CD14-positive monocyte (primary cell): ENCODE data around the gene LBR. TPM values are rescaled to one million over a fixed set of nuclear protein-coding genes. Genes with fewer than 3 reads are reported as not detected.

ENCODE experiments used
- DNase-seq, 3 donors: peaks; one replicate each; pipeline ENCODE4 v3.0.0-alpha.2; 2011 to 2022
- H2AFZ ChIP-seq: 2 replicates; pipeline ENCODE4 v1.6.0; 2012; ENCODE audit warnings: mild to moderate bottlenecking, low read depth, low read length, inconsistent platforms; ENCODE audit not compliant: insufficient read depth, poor library complexity, severe bottlenecking
- H3K27ac ChIP-seq, 2 donors: 1 replicate in 1 of 2; 2 replicates in 1 of 2; pipeline ENCODE4 v1.5.1; 2012 to 2013; ENCODE audit warnings: low read length in 2 of 2, control low read depth in 1 of 2, inconsistent platforms in 1 of 2, low read depth in 1 of 2, mild to moderate bottlenecking in 1 of 2
- H3K27me3 ChIP-seq, 2 donors: one replicate each; pipeline versions ENCODE4 v1.6.0 to v1.6.1; 2011 to 2013; ENCODE audit warnings: low read length in 2 of 2; ENCODE audit not compliant: control insufficient read depth in 2 of 2, insufficient read depth in 2 of 2
- H3K36me3 ChIP-seq, 2 donors: replicated peaks in 1 of 2; 1 replicate in 1 of 2; 2 replicates in 1 of 2; pipeline versions ENCODE4 v1.5.1 to v1.6.1; 2012 to 2013; ENCODE audit warnings: low read length in 2 of 2, control low read depth in 1 of 2, inconsistent platforms in 1 of 2, mild to moderate bottlenecking in 1 of 2; ENCODE audit not compliant: insufficient read depth in 2 of 2, control insufficient read depth in 1 of 2
- H3K4me1 ChIP-seq, 2 donors: 1 replicate in 1 of 2; 2 replicates in 1 of 2; pipeline versions ENCODE4 v1.5.1 to v1.6.1; 2012 to 2013; ENCODE audit warnings: low read length in 2 of 2, control low read depth in 1 of 2, inconsistent platforms in 1 of 2, mild to moderate bottlenecking in 1 of 2, moderate library complexity in 1 of 2; ENCODE audit not compliant: insufficient read depth in 2 of 2, control insufficient read depth in 1 of 2
- H3K4me2 ChIP-seq: replicated peaks from 2 replicates; pipeline ENCODE3; 2012; ENCODE audit warnings: low read length, moderate library complexity, mild to moderate bottlenecking; ENCODE audit not compliant: poor library complexity, severe bottlenecking; ENCODE audit errors: extremely low read depth
- H3K4me3 ChIP-seq, 3 experiments: fragments of 200-600 bp in 1 of 3; sonication (generic) in 1 of 3; replicated peaks in 1 of 3; 1 replicate in 2 of 3; 2 replicates in 1 of 3; pipeline ENCODE4 v1.5.1; 2011 to 2013; ENCODE audit warnings: low read length in 3 of 3, mild to moderate bottlenecking in 3 of 3, control low read depth in 2 of 3, low read depth in 2 of 3, inconsistent platforms in 1 of 3, moderate library complexity in 1 of 3
- H3K79me2 ChIP-seq: 2 replicates; pipeline ENCODE4 v1.6.0; 2012; ENCODE audit warnings: mild to moderate bottlenecking, control low read depth, inconsistent platforms, low read length, moderate library complexity; ENCODE audit not compliant: insufficient read depth
- H3K9ac ChIP-seq: 2 replicates; pipeline ENCODE4 v1.6.0; 2017; ENCODE audit warnings: low read length, mild to moderate bottlenecking; ENCODE audit not compliant: insufficient read depth, poor library complexity, severe bottlenecking
- H3K9me3 ChIP-seq, 2 donors: replicated peaks in 1 of 2; 1 replicate in 1 of 2; 2 replicates in 1 of 2; pipeline versions ENCODE4 v1.5.1 to v1.6.1; 2012 to 2013; ENCODE audit warnings: low read length in 2 of 2, control low read depth in 1 of 2; ENCODE audit not compliant: control insufficient read depth in 1 of 2, insufficient read depth in 1 of 2
- H4K20me1 ChIP-seq: 2 replicates; pipeline ENCODE4 v1.6.0; 2012; ENCODE audit warnings: mild to moderate bottlenecking, low read length, control low read depth, moderate library complexity; ENCODE audit not compliant: insufficient read depth
- H3K27ac Mint-ChIP-seq, 7 donors: one replicate each; pipeline ENCODE4 v1.8.0; 2020; ENCODE audit warnings: mild to moderate bottlenecking in 7 of 7, mixed read lengths in 7 of 7, moderate library complexity in 6 of 7, inconsistent platforms in 2 of 7
- H3K27me3 Mint-ChIP-seq, 3 donors: one replicate each; pipeline ENCODE4 v1.8.0; 2021 to 2022; ENCODE audit warnings: low read depth in 3 of 3, mild to moderate bottlenecking in 3 of 3, mixed read lengths in 3 of 3, moderate library complexity in 3 of 3, inconsistent platforms in 1 of 3
- H3K36me3 Mint-ChIP-seq, 2 donors: one replicate each; pipeline ENCODE4 v1.8.0; 2020; ENCODE audit warnings: mixed read lengths in 2 of 2, inconsistent platforms in 1 of 2, mild to moderate bottlenecking in 1 of 2
- H3K4me1 Mint-ChIP-seq: one replicate; pipeline ENCODE4 v1.8.0; 2020; ENCODE audit warnings: mild to moderate bottlenecking, mixed read lengths
- H3K4me3 Mint-ChIP-seq, 2 donors: one replicate each; pipeline ENCODE4 v1.8.0; 2020; ENCODE audit warnings: mild to moderate bottlenecking in 2 of 2, mixed read lengths in 2 of 2, moderate library complexity in 1 of 2
- H3K9me3 Mint-ChIP-seq, 7 donors: one replicate each; pipeline ENCODE4 v1.8.0; 2020 to 2022; ENCODE audit warnings: mixed read lengths in 7 of 7, mild to moderate bottlenecking in 6 of 7, moderate library complexity in 6 of 7, inconsistent platforms in 2 of 7
- CTCF ChIP-seq: fragments of 200-600 bp; IDR thresholded peaks from one replicate; pipeline ENCODE4 v1.8.0; 2022; ENCODE audit warnings: antibody characterized with exemption, mild to moderate bottlenecking
- WGBS: methylation state at CpG from one replicate; pipeline ENCODE4 v1.1.5; 2013; ENCODE audit warnings: missing lambda C conversion rate; ENCODE audit not compliant: insufficient coverage; 5-methylcytosine and 5-hydroxymethylcytosine counted together
- intact Hi-C, 2 donors: fragments of 100-400 bp; cut with micrococcal nuclease; formaldehyde crosslinking; loops; one replicate each; pipeline versions ENCODE4 v1.15.0 to v1.15.1; 2023
- polyA plus RNA-seq, 3 donors: library from polyadenylated mRNA; depleted of rRNA in 1 of 3; unstranded in 2 of 3; stranded (reverse) in 1 of 3; fragments of 300-500 nt in 2 of 3; fragments of >200 nt in 1 of 3; fragmentation: Illumina TruSeq in 2 of 3; gene quantifications; 1 replicate in 2 of 3; 2 replicates in 1 of 3; pipeline ENCODE4 v1.2.3, GENCODE V29; 2012 to 2021

Gene LBR
- polyA plus RNA-seq, 3 donors: 31.8 to 125 (median 100) TPM

GRCh38 chr1:225434046-225434445 is 6.2 kb upstream of the LBR start:
- intact Hi-C loops: no loop called here
- Histone ChIP-seq H3K4me3 (no peak overlapping the region), H3K9me3 (no peaks in the 10 kb centered on the region), H3K27me3 (no peaks in the 10 kb centered on the region), H4K20me1 (no peaks in the 10 kb centered on the region), H3K27ac (no peak overlapping the region), H2AFZ (no peak overlapping the region), H3K36me3 (no peaks in the 10 kb centered on the region), H3K4me2 (no peak overlapping the region), H3K4me1 (peaks cover 7 to 13% of the 10 kb centered on the region in 2 donors), H3K79me2 (no peaks in the 10 kb centered on the region), H3K9ac (no peak overlapping the region)
- Mint-ChIP-seq H3K9me3 (peaks cover 0 to 9% (median 6%) of the 10 kb centered on the region in 7 donors), H3K4me3 (no peak overlapping the region), H3K27ac (no peak overlapping the region), H3K27me3 (peaks cover 1 to 3% (median 2%) of the 10 kb centered on the region in 3 donors), H3K4me1 (peaks cover 23% of the 10 kb centered on the region), H3K36me3 (no peaks in the 10 kb centered on the region)
- no peak for TF ChIP-seq CTCF
- 43% methylated on average over 1 of the region's 5 CpGs for WGBS
- no peak for DNase-seq

- intact Hi-C loops: no loop called here
- no peak for TF ChIP-seq CTCF
- 95% methylated on average over 35 of the region's 36 CpGs for WGBS
- no peak overlapping the region for H2AFZ ChIP-seq
- no peak overlapping the region for H3K9ac ChIP-seq
- peaks cover 0 to 9% (median 6%) of the 10 kb centered on the region in 7 donors for H3K9me3 Mint-ChIP-seq
- H4K20me1 ChIP-seq: peaks cover 5% of the 10 kb centered on the region
- no peaks in the 10 kb centered on the region for H3K36me3 Mint-ChIP-seq
- no peak overlapping the region for H3K4me3 ChIP-seq
- H3K4me3 Mint-ChIP-seq: no peak overlapping the region
- no peak overlapping the region for H3K27ac ChIP-seq
- peaks cover 17% of the 10 kb centered on the region for H3K79me2 ChIP-seq
- DNase-seq: no peak
- no peak overlapping the region for H3K27ac Mint-ChIP-seq
- H3K4me2 ChIP-seq: no peak overlapping the region
- H3K4me1 Mint-ChIP-seq: peaks cover 25% of the 10 kb centered on the region
- no peaks in the 10 kb centered on the region for H3K9me3 ChIP-seq
- H3K36me3 ChIP-seq: no peaks in the 10 kb centered on the region
- H3K4me1 ChIP-seq: peaks cover 13 to 24% of the 10 kb centered on the region in 2 donors
- no peaks in the 10 kb centered on the region for H3K27me3 ChIP-seq
- H3K27me3 Mint-ChIP-seq: peaks cover 1 to 3% (median 2%) of the 10 kb centered on the region in 3 donors
Measured at GRCh38 chr1:225431081-225431863, 3.4 kb upstream of the LBR start.
